Measurements from ENCODE around the gene SNED1.

GRCh38 chr2:241039416-241039815 lies 41.0 kb downstream of the SNED1 start:
- TF ChIP-seq, protein P1, sequence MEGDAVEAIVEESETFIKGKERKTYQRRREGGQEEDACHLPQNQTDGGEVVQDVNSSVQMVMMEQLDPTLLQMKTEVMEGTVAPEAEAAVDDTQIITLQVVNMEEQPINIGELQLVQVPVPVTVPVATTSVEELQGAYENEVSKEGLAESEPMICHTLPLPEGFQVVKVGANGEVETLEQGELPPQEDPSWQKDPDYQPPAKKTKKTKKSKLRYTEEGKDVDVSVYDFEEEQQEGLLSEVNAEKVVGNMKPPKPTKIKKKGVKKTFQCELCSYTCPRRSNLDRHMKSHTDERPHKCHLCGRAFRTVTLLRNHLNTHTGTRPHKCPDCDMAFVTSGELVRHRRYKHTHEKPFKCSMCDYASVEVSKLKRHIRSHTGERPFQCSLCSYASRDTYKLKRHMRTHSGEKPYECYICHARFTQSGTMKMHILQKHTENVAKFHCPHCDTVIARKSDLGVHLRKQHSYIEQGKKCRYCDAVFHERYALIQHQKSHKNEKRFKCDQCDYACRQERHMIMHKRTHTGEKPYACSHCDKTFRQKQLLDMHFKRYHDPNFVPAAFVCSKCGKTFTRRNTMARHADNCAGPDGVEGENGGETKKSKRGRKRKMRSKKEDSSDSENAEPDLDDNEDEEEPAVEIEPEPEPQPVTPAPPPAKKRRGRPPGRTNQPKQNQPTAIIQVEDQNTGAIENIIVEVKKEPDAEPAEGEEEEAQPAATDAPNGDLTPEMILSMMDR (IDR thresholded peaks at IDR 0.05), result no peak
- no peak for TF ChIP-seq ZNF232 (CRISPR knock-in tag; IDR thresholded peaks at IDR 0.05)
- TF ChIP-seq, protein P2, sequence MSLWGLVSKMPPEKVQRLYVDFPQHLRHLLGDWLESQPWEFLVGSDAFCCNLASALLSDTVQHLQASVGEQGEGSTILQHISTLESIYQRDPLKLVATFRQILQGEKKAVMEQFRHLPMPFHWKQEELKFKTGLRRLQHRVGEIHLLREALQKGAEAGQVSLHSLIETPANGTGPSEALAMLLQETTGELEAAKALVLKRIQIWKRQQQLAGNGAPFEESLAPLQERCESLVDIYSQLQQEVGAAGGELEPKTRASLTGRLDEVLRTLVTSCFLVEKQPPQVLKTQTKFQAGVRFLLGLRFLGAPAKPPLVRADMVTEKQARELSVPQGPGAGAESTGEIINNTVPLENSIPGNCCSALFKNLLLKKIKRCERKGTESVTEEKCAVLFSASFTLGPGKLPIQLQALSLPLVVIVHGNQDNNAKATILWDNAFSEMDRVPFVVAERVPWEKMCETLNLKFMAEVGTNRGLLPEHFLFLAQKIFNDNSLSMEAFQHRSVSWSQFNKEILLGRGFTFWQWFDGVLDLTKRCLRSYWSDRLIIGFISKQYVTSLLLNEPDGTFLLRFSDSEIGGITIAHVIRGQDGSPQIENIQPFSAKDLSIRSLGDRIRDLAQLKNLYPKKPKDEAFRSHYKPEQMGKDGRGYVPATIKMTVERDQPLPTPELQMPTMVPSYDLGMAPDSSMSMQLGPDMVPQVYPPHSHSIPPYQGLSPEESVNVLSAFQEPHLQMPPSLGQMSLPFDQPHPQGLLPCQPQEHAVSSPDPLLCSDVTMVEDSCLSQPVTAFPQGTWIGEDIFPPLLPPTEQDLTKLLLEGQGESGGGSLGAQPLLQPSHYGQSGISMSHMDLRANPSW (CRISPR knock-in tag; conservative IDR thresholded peaks at IDR 0.05; ENCODE audit: low read depth), result no peak
- TF ChIP-seq GRHL2 (CRISPR knock-in tag; IDR thresholded peaks at IDR 0.05; ENCODE audit: insufficient replicate concordance, severe bottlenecking), result no peak
- TF ChIP-seq GABPB1 (CRISPR knock-in tag; IDR thresholded peaks at IDR 0.05), result no peak
- no peak for TF ChIP-seq ATF1 (CRISPR knock-in tag; IDR thresholded peaks at IDR 0.05)
- no peak for TF ChIP-seq SP1 (CRISPR knock-in tag; conservative IDR thresholded peaks at IDR 0.05)
- no peak for TF ChIP-seq NFE2L1 (CRISPR knock-in tag; IDR thresholded peaks at IDR 0.05)
- no peak for TF ChIP-seq FOXJ3 (CRISPR knock-in tag; IDR thresholded peaks at IDR 0.05; ENCODE audit: borderline replicate concordance)
- no peak for TF ChIP-seq NFYB (CRISPR knock-in tag; conservative IDR thresholded peaks at IDR 0.05; ENCODE audit: low read depth)
- TF ChIP-seq HMGXB4 (CRISPR knock-in tag; IDR thresholded peaks at IDR 0.05), result no peak
